LNCAP (cell line): ENCODE results near the gene PTPRU.

Experiments used
- CTCF ChIP-seq: fragments of 450-650 bp; IDR thresholded peaks from 2 replicates; pipeline ENCODE4 v1.5.1; 2017; ENCODE audit warnings: mild to moderate bottlenecking

Gene PTPRU

GRCh38 chr1:29362764-29363163, 126.4 kb downstream of the PTPRU start:
- no peak for TF ChIP-seq CTCF

GRCh38 chr1:29363536-29363935, 127.2 kb downstream of the PTPRU start:
- TF ChIP-seq CTCF: no peak

- TF ChIP-seq CTCF: no peak
These were observed 127.9 kb downstream of the PTPRU start for GRCh38 chr1:29364101-29364678.

- TF ChIP-seq CTCF: no peak
These were observed 129.8 kb downstream of the PTPRU start for GRCh38 chr1:29365906-29366670.

- TF ChIP-seq CTCF: no peak
These were observed 132.9 kb downstream of the PTPRU start for GRCh38 chr1:29368936-29369932.

GRCh38 chr1:29370067-29370466, 133.7 kb downstream of the PTPRU start:
- TF ChIP-seq CTCF: no peak

- no peak for TF ChIP-seq CTCF
These were observed 135.0 kb downstream of the PTPRU start for GRCh38 chr1:29371332-29371731.
